Mucosa of descending colon (tissue), 3 donors: Measurements from ENCODE around the gene PEX14. TPM values are rescaled to one million over a fixed set of nuclear protein-coding genes. Genes with fewer than 3 reads are reported as not detected.

Experiments
- ATAC-seq: fragments of 200-7000 bp; cut with Tn5 transposase; one replicate; pipeline ENCODE4 v1.9.1; 2020; ENCODE audit warnings: mild to moderate bottlenecking, moderate library complexity
- DNase-seq, 3 donors: peaks; one replicate each; pipeline ENCODE4 v3.0.0-alpha.2; 2020
- H3K36me3 ChIP-seq: fragments of 200-600 bp; one replicate; pipeline ENCODE4 v1.8.0; 2021; ENCODE audit warnings: low read depth, mild to moderate bottlenecking
- H3K4me1 ChIP-seq: fragments of 200-600 bp; one replicate; pipeline ENCODE4 v1.8.0; 2021; ENCODE audit warnings: low read depth, mild to moderate bottlenecking
- H3K4me3 ChIP-seq: fragments of 200-600 bp; one replicate; pipeline ENCODE4 v1.8.0; 2021; ENCODE audit warnings: mild to moderate bottlenecking
- H3K9me3 ChIP-seq: fragments of 200-600 bp; one replicate; pipeline ENCODE4 v1.8.0; 2021; ENCODE audit warnings: mild to moderate bottlenecking
- intact Hi-C, 2 donors: fragments of 100-400 bp; cut with DNase I in 1 of 2; cut with micrococcal nuclease in 1 of 2; formaldehyde crosslinking; loops; one replicate each; pipeline versions ENCODE4 v1.11.0 to v1.11.1; 2022; cut with DNase I, micrococcal nuclease
- total RNA-seq, 3 donors: library from RNA; stranded (reverse); fragmentation: NEBNext Ultra II Directional in 2 of 3; extraction: Animal tissue kit (Norgen Biotek cat#: 25700) in 2 of 3; gene quantifications; one replicate each; pipeline versions ENCODE4 v1.2.1 to v1.2.4, GENCODE V29; 2021 to 2023
- TF ChIP-seq, protein P1 (sequence below): fragments of 200-600 bp; IDR thresholded peaks from one replicate; pipeline ENCODE4 v1.8.0; 2022; ENCODE audit warnings: antibody characterized with exemption, mild to moderate bottlenecking
- donor health status: DM: no; HTN: no; CAD: no; lungs with moderate emphysema.
- donor health status: DM: no; HTN: no; CAD: no.
- donor health status: DM: no; HTN: yes; CAD: no.

PEX14 gene
- total RNA-seq, 3 donors from 2014 or later, result 18.9 to 23.8 (median 21.3) TPM

DNA sequence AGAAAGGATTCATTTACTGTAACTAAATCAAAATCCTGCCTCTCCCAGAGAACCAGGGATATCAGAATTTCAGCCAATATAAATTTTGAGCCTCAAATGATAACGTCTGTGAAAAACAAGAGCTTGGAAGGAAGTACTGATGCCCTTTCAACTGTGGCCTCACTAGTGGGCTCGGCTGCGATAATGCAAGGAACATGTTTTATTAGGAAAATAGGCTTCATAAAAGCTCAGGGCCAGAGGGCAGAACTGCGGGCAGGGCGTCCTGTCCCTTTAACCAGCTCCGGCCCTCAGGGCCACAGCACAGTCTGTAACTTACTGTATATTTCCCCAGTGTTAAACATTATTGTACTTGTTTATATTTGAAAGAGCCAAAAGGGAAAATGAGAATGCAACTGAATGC, 122.0 kb downstream of the PEX14 start:
- Histone ChIP-seq H3K4me1 (no peaks in the 10 kb centered on the region), H3K36me3 (no peaks in the 10 kb centered on the region), H3K9me3 (no peaks in the 10 kb centered on the region), H3K4me3 (no peak overlapping the region)
- TF ChIP-seq, protein P1, sequence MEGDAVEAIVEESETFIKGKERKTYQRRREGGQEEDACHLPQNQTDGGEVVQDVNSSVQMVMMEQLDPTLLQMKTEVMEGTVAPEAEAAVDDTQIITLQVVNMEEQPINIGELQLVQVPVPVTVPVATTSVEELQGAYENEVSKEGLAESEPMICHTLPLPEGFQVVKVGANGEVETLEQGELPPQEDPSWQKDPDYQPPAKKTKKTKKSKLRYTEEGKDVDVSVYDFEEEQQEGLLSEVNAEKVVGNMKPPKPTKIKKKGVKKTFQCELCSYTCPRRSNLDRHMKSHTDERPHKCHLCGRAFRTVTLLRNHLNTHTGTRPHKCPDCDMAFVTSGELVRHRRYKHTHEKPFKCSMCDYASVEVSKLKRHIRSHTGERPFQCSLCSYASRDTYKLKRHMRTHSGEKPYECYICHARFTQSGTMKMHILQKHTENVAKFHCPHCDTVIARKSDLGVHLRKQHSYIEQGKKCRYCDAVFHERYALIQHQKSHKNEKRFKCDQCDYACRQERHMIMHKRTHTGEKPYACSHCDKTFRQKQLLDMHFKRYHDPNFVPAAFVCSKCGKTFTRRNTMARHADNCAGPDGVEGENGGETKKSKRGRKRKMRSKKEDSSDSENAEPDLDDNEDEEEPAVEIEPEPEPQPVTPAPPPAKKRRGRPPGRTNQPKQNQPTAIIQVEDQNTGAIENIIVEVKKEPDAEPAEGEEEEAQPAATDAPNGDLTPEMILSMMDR, result no peak
- intact Hi-C loops, result no loop called here
- ATAC-seq (no peak), DNase-seq (no peak)

DNA sequence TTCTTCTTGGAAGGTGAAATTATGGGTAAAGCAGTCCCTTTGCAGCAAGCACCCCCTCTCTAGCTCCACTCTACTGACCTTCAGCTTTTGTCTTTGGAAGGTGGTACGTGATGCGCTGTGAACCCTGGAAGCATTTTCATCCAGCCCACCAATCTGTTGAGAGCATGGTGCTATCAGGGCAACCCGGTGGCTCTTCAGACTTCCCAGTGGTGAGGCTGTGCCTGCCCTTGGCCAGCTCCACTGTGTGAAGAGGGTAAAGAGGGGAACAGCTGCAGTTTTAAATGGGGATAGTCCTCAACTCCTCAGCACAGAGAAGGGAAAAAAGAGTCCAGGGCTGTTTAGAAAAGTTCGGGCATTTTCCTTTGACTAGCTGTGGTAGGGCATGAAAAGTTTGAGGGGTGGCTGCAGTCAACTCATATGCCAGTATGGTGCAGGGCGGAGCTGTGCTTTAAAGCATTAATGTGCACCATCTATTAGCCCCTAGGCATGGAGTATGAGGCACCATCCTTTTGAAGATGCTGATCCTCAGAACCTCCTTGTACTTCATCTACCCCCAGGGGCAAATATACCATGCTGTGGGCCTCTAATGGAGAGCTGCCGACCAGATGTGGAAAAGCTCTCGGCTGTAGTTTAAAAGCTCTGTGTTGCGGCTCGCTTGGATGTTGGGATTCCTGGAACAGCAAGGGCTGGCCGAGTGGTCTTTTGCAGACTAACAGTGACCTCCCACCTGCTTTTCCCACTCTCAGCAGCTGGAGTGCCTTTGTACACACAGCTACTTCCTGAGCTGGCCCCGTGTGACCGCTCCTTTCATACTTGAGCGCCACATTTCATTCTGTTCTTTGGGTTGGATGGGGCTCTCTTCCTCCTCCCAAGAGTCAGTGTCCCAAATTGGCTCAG, 123.0 kb downstream of the PEX14 start:
- peak; percentile 8 for ATAC-seq
- Histone ChIP-seq H3K4me3 (no peak overlapping the region), H3K4me1 (no peaks in the 10 kb centered on the region), H3K36me3 (no peaks in the 10 kb centered on the region), H3K9me3 (no peaks in the 10 kb centered on the region)
- no peak for DNase-seq
- TF ChIP-seq, protein P1, result no peak
- intact Hi-C loops, result no loop called here

DNA sequence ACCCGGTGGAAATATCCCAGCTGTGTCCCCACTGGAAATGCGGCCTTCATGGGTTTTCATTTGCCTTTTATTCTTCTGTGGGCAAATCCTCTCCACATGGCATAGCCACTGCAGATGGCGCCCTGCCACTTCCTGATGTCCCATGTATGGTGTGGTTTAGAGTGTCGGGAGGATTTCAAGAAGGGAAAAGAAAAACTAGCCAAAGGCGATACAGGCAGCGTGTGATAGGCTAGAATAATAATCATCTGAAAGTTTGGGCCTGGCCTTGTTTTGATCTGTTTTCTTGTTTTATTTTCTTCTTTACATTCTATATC, 123.6 kb downstream of the PEX14 start:
- ATAC-seq, result no peak
- no peaks in the 10 kb centered on the region for H3K4me1 ChIP-seq
- TF ChIP-seq, protein P1, result no peak
- intact Hi-C loops, result no loop called here
- no peaks in the 10 kb centered on the region for H3K9me3 ChIP-seq
- H3K4me3 ChIP-seq, result no peak overlapping the region
- H3K36me3 ChIP-seq, result no peaks in the 10 kb centered on the region
- DNase-seq, result peak in 1 of 3 donors; percentile 31

DNA sequence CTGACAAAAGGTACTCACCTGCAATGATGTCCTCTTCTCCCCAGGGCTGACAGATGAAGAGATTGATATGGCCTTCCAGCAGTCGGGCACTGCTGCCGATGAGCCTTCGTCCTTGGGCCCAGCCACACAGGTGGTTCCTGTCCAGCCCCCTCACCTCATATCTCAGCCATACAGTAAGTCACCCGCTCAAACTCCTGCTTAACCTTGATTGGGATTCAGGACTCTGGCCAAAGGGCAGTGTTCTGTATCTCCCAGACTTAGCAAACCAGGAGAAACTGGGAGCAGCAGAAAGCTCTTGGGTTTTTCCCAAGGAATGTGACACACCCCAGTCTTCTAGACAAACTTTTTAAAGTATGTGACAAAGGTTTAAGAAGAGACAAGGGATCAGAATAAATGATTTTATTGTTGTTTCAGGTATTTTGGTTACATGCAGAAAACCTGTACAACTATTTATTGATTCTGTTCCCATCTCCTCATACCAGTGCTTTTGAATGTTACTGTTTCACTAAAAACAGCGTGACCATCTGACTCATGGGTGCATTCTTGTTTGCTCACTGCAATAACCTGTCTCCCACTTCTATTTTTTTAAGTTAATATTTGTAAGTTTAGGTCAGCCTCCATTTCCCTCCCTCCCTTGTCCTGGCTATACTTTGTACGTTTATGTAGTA, 124.6 kb downstream of the PEX14 start:
- no peaks in the 10 kb centered on the region for H3K9me3 ChIP-seq
- DNase-seq (no peak), ATAC-seq (peak; percentile 42)
- TF ChIP-seq, protein P1, result no peak
- H3K4me1 ChIP-seq, result no peaks in the 10 kb centered on the region
- intact Hi-C loops, result no loop called here
- H3K4me3 ChIP-seq, result no peak overlapping the region
- H3K36me3 ChIP-seq, result no peaks in the 10 kb centered on the region

DNA sequence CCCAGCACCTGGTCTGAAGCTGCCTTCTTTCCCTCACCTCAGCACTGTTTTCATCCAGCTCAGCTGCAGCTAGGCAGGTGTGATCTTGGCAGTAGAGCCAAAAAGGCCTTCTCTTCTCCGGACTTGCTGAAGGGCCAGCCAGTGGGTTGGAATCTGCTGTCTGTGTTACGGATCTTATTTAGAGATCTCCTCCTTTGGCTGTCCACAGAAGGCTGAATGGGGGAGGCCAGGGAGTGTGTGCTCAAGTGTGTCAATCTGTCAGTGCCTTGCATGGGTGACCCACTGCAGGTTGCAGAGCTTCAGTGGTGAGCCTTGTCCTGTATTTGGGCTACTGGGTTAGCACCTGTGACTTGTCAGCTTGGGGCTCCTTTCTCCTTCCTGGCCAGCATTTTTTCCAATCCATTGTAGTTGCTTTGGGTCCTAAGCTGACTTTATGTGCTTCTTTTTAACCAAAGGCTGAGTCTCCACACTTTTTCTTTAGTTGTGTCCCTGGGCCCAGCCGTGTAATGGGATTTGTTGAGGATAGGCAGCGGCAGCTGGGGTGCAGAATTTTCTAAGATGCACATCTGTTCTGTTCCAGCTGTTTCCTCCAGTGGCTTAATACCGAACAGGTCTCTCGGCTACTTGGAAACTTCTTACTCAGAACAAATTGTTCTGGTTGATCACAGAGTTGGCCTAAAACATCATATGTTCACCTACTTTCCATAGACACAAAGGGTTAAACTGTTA, 126.8 kb downstream of the PEX14 start:
- no peak for ATAC-seq
- no peaks in the 10 kb centered on the region for H3K36me3 ChIP-seq
- DNase-seq, result no peak
- TF ChIP-seq, protein P1, result no peak
- H3K4me1 ChIP-seq, result no peaks in the 10 kb centered on the region
- no peaks in the 10 kb centered on the region for H3K9me3 ChIP-seq
- H3K4me3 ChIP-seq, result no peak overlapping the region
- intact Hi-C loops, result no loop called here
